HepG2 (cell line): Measurements from ENCODE around the gene EIF4ENIF1. TPM values are rescaled to one million over a fixed set of nuclear protein-coding genes. Genes with fewer than 3 reads are reported as not detected.

Source experiments
- AKAP8 ChIP-seq: sonication (generic); formaldehyde crosslinking; IDR thresholded peaks from 2 replicates; pipeline ENCODE4 v1.5.1; 2020; ENCODE audit warnings: mild to moderate bottlenecking, missing genetic modification reagents
- CBX1 ChIP-seq: IDR thresholded peaks from one replicate; pipeline ENCODE4 v1.6.1; 2016; ENCODE audit warnings: antibody characterized with exemption, low read depth
- ELF4 ChIP-seq: sonication (generic); formaldehyde crosslinking; IDR thresholded peaks from 2 replicates; pipeline ENCODE4 v1.5.0; 2020; ENCODE audit warnings: missing genetic modification reagents, mild to moderate bottlenecking, moderate library complexity, borderline replicate concordance
- KMT2B ChIP-seq: IDR thresholded peaks from 2 replicates; pipeline ENCODE4 v1.6.1; 2016; ENCODE audit warnings: missing genetic modification reagents, missing compliant biosample characterization
- MIER3 ChIP-seq: IDR thresholded peaks from 2 replicates; pipeline ENCODE4 v1.6.1; 2016; ENCODE audit warnings: missing compliant biosample characterization, borderline replicate concordance
- RELA ChIP-seq: sonication (generic); formaldehyde crosslinking; IDR thresholded peaks from 2 replicates; pipeline ENCODE4 v1.4.0; 2020; ENCODE audit warnings: missing genetic modification reagents
- SCMH1 ChIP-seq: sonication (generic); formaldehyde crosslinking; IDR thresholded peaks from 2 replicates; pipeline ENCODE4 v1.9.0; 2021; ENCODE audit warnings: missing genetic modification reagents, mild to moderate bottlenecking, borderline replicate concordance
- SIN3B ChIP-seq: fragments of 150-350 bp; IDR thresholded peaks from 2 replicates; pipeline ENCODE4 v1.6.1; 2014; ENCODE audit warnings: low read length
- SMAD9 ChIP-seq: sonication (generic); formaldehyde crosslinking; IDR thresholded peaks from 2 replicates; pipeline ENCODE4 v1.5.1; 2020; ENCODE audit warnings: mild to moderate bottlenecking, missing genetic modification reagents
- SP140L ChIP-seq: sonication (generic); formaldehyde crosslinking; IDR thresholded peaks from 2 replicates; pipeline ENCODE4 v1.4.0; 2020; ENCODE audit warnings: missing genetic modification reagents, borderline replicate concordance
- SRY ChIP-seq: sonication (generic); formaldehyde crosslinking; IDR thresholded peaks from 2 replicates; pipeline ENCODE4 v1.8.0; 2022; ENCODE audit warnings: mild to moderate bottlenecking, missing genetic modification reagents
- TOPORS ChIP-seq: sonication (generic); formaldehyde crosslinking; IDR thresholded peaks from 2 replicates; pipeline ENCODE4 v1.8.0; 2023; ENCODE audit warnings: mild to moderate bottlenecking, missing genetic modification reagents
- YEATS2 ChIP-seq: sonication (generic); formaldehyde crosslinking; IDR thresholded peaks from 2 replicates; pipeline ENCODE4 v1.4.0; 2020; ENCODE audit warnings: missing genetic modification reagents, borderline replicate concordance
- ZBTB1 ChIP-seq: sonication (generic); formaldehyde crosslinking; IDR thresholded peaks from 2 replicates; pipeline ENCODE4 v1.4.0; 2020; ENCODE audit warnings: missing genetic modification reagents, borderline replicate concordance
- ZNF431 ChIP-seq: sonication (generic); formaldehyde crosslinking; IDR thresholded peaks from 2 replicates; pipeline ENCODE4 v1.9.0; 2022; ENCODE audit warnings: missing genetic modification reagents, low read depth, mild to moderate bottlenecking, borderline replicate concordance
- ZNF792 ChIP-seq: IDR thresholded peaks from 2 replicates; pipeline ENCODE4 v1.6.1; 2016
- ZSCAN12 ChIP-seq: sonication (generic); formaldehyde crosslinking; IDR thresholded peaks from 2 replicates; pipeline ENCODE4 v1.9.0; 2021; ENCODE audit warnings: mild to moderate bottlenecking, missing genetic modification reagents
- polyA plus RNA-seq, 8 experiments: library from polyadenylated mRNA; depleted of rRNA in 3 of 8; stranded (reverse) in 7 of 8; unstranded in 1 of 8; fragments of >200 nt; fragmentation: Illumina TruSeq in 4 of 8; extraction: Trizol in 4 of 8; gene quantifications; 2 replicates each; pipeline versions ENCODE4 v1.2.1 to v1.2.3, GENCODE V29; 2011 to 2016; ENCODE audit warnings: low read depth in 4 of 8, missing spikeins in 1 of 8, mixed read lengths in 1 of 8; ENCODE audit not compliant: insufficient read depth in 1 of 8
- total RNA-seq, 5 experiments: library from RNA; depleted of rRNA; stranded (reverse); fragments of >200 nt; fragmentation: Illumina TruSeq; extraction: Trizol; gene quantifications; 2 replicates each; pipeline ENCODE4 v1.2.3, GENCODE V29; 2016; ENCODE audit warnings: low read depth in 1 of 5
- TF ChIP-seq, protein P1 (sequence below): sonication (generic); formaldehyde crosslinking; IDR thresholded peaks from 2 replicates; pipeline ENCODE4 v1.4.0; 2020; ENCODE audit warnings: missing genetic modification reagents, borderline replicate concordance
- TF ChIP-seq, protein P2 (sequence below): sonication (generic); formaldehyde crosslinking; IDR thresholded peaks from 2 replicates; pipeline ENCODE4 v1.4.0; 2020; ENCODE audit warnings: mild to moderate bottlenecking, missing genetic modification reagents
- TF ChIP-seq, protein P3 (sequence below), 2 experiments: fragments of 450-650 bp in 1 of 2; sonication (generic) in 1 of 2; formaldehyde crosslinking; IDR thresholded peaks; 2 replicates each; pipeline versions ENCODE4 v1.5.0 to v1.8.0; 2020 to 2022; ENCODE audit warnings: mild to moderate bottlenecking in 1 of 2, missing genetic modification reagents in 1 of 2

EIF4ENIF1 gene
- total and polyA plus RNA-seq, 2 of the 13 experiments (the other 11 are each of a cell fraction or from before 2014, with no cell fraction given), result 11.9 to 12.3 TPM

DNA sequence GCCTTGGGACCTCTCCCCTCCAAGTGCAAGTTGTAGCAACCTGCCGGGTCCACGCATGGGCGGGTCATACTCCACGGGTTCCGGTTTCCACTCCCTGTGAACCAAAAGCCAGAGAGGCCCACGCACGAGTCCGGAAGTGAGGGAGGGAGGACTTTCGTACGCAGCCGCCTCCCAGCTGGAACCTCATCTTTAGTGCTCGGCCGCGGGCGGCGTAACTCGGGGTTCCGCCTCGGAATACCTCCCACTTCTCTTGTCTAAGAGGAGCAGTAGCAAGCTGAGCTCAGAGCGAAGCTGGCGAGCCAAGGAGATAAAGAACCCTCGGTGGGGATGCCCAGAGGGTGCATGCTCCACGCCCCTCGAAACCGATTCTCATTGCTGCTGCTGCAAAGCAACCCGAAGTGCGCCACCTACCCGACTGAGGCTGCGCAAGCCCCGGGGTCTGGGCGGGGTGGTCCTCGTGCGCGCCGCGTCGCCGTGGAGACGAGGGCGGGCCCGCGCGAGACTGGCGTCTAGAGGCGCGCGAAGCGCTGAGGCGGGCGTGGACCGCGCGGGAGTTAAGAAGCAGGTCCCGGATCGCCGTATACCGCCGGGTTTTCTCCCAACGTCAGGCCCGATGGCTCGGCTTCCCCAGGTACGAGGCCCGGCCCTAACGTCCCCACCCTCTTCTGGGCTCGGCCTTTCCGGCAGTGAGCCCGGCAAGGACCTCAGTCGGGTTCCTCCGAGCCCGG, 6.5 kb upstream of the EIF4ENIF1 start, which contains the start of gene SFI1 (continued):
- TF ChIP-seq, protein P1, sequence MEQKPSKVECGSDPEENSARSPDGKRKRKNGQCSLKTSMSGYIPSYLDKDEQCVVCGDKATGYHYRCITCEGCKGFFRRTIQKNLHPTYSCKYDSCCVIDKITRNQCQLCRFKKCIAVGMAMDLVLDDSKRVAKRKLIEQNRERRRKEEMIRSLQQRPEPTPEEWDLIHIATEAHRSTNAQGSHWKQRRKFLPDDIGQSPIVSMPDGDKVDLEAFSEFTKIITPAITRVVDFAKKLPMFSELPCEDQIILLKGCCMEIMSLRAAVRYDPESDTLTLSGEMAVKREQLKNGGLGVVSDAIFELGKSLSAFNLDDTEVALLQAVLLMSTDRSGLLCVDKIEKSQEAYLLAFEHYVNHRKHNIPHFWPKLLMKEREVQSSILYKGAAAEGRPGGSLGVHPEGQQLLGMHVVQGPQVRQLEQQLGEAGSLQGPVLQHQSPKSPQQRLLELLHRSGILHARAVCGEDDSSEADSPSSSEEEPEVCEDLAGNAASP (CRISPR knock-in tag), result no peak
- TF ChIP-seq CBX1 (no peak), ZBTB1 (CRISPR knock-in tag) (no peak), MIER3 (0 out of 2 replicates have a peak, but pooled peaks have one; percentile 33), AKAP8 (CRISPR knock-in tag) (0 out of 2 replicates have a peak, but pooled peaks have one; percentile 39), SCMH1 (CRISPR knock-in tag) (no peak), YEATS2 (CRISPR knock-in tag) (peak; percentile 47), ZSCAN12 (no peak), SMAD9 (CRISPR knock-in tag) (no peak), SIN3B (no peak), KMT2B (peak; percentile 74), SRY (CRISPR knock-in tag) (peak; percentile 83; the same call in 1 of the 2 replicates), TOPORS (CRISPR knock-in tag) (no peak), ZNF792 (CRISPR knock-in tag) (no peak), SP140L (CRISPR knock-in tag) (no peak), ELF4 (CRISPR knock-in tag) (no peak), RELA (peak; percentile 59; the same call in 1 of the 2 replicates), ZNF431 (no peak; the same call in 1 of the 2 replicates)
- TF ChIP-seq, protein P2, sequence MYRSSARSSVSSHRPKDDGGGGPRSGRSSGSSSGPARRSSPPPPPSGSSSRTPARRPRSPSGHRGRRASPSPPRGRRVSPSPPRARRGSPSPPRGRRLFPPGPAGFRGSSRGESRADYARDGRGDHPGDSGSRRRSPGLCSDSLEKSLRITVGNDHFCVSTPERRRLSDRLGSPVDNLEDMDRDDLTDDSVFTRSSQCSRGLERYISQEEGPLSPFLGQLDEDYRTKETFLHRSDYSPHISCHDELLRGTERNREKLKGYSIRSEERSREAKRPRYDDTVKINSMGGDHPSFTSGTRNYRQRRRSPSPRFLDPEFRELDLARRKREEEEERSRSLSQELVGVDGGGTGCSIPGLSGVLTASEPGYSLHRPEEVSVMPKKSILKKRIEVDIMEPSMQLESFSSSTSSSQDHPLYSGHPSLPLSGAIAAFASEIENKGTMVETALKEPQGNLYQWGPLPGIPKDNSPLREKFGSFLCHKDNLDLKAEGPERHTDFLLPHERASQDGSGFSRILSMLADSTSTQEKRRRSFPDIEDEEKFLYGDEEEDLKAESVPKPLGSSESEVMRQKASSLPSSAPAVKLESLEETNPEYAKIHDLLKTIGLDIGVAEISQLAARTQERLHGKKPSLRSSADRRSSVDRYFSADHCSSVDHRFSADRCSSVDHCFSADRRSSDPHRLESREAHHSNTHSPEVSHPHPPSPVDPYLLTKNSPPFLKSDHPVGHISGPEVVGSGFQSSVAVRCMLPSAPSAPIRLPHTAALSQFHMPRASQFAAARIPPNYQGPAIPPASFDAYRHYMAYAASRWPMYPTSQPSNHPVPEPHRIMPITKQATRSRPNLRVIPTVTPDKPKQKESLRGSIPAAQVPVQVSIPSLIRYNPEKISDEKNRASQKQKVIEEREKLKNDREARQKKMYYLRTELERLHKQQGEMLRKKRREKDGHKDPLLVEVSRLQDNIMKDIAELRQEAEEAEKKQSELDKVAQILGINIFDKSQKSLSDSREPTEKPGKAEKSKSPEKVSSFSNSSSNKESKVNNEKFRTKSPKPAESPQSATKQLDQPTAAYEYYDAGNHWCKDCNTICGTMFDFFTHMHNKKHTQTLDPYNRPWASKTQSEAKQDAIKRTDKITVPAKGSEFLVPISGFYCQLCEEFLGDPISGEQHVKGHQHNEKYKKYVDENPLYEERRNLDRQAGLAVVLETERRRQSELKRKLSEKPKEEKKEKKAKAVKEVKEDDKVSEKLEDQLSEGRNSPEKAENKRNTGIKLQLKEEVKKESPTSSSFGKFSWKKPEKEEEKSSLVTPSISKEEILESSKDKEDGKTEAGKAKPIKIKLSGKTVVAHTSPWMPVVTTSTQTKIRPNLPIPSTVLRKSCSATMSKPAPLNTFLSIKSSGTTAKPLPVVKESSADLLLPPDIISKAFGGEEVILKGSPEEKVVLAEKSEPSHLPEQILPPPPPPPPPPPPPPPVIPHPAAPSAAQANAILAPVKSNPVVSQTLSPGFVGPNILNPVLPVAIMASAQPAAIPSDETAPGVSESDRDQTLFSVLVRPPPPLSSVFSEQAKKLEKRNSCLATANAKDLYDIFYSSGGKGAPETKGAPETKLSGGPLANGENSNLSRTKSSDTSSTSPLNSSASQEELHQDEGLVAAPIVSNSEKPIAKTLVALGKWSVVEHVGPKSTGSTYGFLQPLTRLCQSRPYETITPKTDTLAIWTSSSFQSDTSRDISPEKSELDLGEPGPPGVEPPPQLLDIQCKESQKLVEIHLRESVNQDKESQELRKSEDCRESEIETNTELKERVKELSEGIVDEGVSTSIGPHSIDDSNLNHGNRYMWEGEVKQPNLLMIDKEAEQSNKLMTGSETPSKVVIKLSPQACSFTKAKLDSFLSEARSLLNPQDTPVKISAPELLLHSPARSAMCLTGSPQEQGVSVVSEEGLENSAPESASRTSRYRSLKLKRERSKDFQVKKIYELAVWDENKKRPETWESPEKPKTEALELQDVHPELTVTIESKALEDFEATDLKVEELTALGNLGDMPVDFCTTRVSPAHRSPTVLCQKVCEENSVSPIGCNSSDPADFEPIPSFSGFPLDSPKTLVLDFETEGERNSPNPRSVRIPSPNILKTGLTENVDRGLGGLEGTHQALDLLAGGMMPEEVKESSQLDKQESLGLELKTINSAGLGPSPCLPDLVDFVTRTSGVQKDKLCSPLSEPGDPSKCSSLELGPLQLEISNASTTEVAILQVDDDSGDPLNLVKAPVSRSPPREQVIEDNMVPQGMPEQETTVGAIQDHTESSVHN (CRISPR knock-in tag), result no peak
- TF ChIP-seq, protein P3, sequence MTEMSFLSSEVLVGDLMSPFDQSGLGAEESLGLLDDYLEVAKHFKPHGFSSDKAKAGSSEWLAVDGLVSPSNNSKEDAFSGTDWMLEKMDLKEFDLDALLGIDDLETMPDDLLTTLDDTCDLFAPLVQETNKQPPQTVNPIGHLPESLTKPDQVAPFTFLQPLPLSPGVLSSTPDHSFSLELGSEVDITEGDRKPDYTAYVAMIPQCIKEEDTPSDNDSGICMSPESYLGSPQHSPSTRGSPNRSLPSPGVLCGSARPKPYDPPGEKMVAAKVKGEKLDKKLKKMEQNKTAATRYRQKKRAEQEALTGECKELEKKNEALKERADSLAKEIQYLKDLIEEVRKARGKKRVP (CRISPR knock-in tag; IDR thresholded peaks at IDR 0.05), result no peak
